SK-N-SH (cell line): ENCODE results near the gene CREB3. TPM values are rescaled to one million over a fixed set of nuclear protein-coding genes. Genes with fewer than 3 reads are reported as not detected.
A peak's percentile ranks its signal among the peaks of the same experiment; 100 is the strongest.

ENCODE experiments used
- CTCF ChIA-PET: fragments of 300-600, 350-600 bp; formaldehyde crosslinking; extraction: SDS; loops from one replicate; lab custom pipeline; 2021; lab: Yijun Ruan, JAX
- POLR2A ChIA-PET: fragments of 350-600 bp; sonication (Branson Sonifier 250); formaldehyde crosslinking; extraction: SDS; loops from one replicate; lab custom pipeline; 2020; ENCODE audit warnings: antibody characterized with exemption, inconsistent platforms; lab: Yijun Ruan, JAX
- DNase-seq: peaks from one replicate; pipeline ENCODE4 v3.0.0; 2012
- H2AFZ ChIP-seq: fragments of 200-600 bp; sonication (generic); 2 replicates; pipeline ENCODE4 v1.8.1; 2016; ENCODE audit warnings: antibody characterized with exemption, mild to moderate bottlenecking, low read depth
- H3F3A ChIP-seq: fragments of 200-600 bp; sonication (generic); replicated peaks from 2 replicates; pipeline ENCODE3; 2016; ENCODE audit warnings: antibody characterized with exemption, mild to moderate bottlenecking; ENCODE audit not compliant: insufficient read depth
- H3K27ac ChIP-seq, 2 experiments: fragments of 200-500 bp in 1 of 2; fragments of 200-600 bp in 1 of 2; sonication (Bioruptor generic) in 1 of 2; sonication (generic), shearing (Covaris generic) in 1 of 2; 2 replicates each; pipeline versions ENCODE4 v1.5.1 to v1.6.1; 2014 to 2016; ENCODE audit warnings: low read depth in 2 of 2, inconsistent platforms in 1 of 2, low read length in 1 of 2, mild to moderate bottlenecking in 1 of 2, mixed read lengths in 1 of 2
- H3K27me3 ChIP-seq: fragments of 200-600 bp; sonication (generic), shearing (Covaris generic); 2 replicates; pipeline ENCODE4 v1.6.1; 2016; ENCODE audit warnings: mixed run types; ENCODE audit not compliant: insufficient read depth
- H3K36me3 ChIP-seq, 2 experiments: fragments of 200-500 bp in 1 of 2; fragments of 200-600 bp in 1 of 2; sonication (Bioruptor generic) in 1 of 2; sonication (generic) in 1 of 2; replicated peaks in 1 of 2; 2 replicates each; pipeline versions ENCODE3 to v1.5.1; 2014 to 2016; ENCODE audit warnings: low read length in 1 of 2, mild to moderate bottlenecking in 1 of 2; ENCODE audit not compliant: insufficient read depth in 2 of 2, control insufficient read depth in 1 of 2
- H3K4me1 ChIP-seq, 2 experiments: fragments of 200-500 bp in 1 of 2; fragments of 200-600 bp in 1 of 2; sonication (Bioruptor generic) in 1 of 2; sonication (generic), shearing (Covaris generic) in 1 of 2; 2 replicates each; pipeline versions ENCODE4 v1.5.1 to v1.6.1; 2014 to 2016; ENCODE audit warnings: low read depth in 1 of 2, low read length in 1 of 2, mixed run types in 1 of 2; ENCODE audit not compliant: insufficient read depth in 2 of 2, control insufficient read depth in 1 of 2
- H3K4me2 ChIP-seq: fragments of 200-600 bp; sonication (generic), shearing (Covaris generic); 2 replicates; pipeline ENCODE4 v1.6.1; 2017; ENCODE audit warnings: mixed run types
- H3K4me3 ChIP-seq, 2 experiments: fragments of 200-500 bp in 1 of 2; fragments of 200-600 bp in 1 of 2; sonication (Bioruptor generic) in 1 of 2; sonication (generic), shearing (Covaris generic) in 1 of 2; 2 replicates each; pipeline versions ENCODE4 v1.5.1 to v1.8.1; 2014 to 2016; ENCODE audit warnings: low read depth in 2 of 2, inconsistent platforms in 1 of 2, low read length in 1 of 2, mild to moderate bottlenecking in 1 of 2, mixed read lengths in 1 of 2, moderate library complexity in 1 of 2
- H3K79me2 ChIP-seq: fragments of 200-600 bp; sonication (generic); 2 replicates; pipeline ENCODE4 v1.8.1; 2017; ENCODE audit warnings: mild to moderate bottlenecking; ENCODE audit not compliant: insufficient read depth
- H3K9ac ChIP-seq: fragments of 200-600 bp; sonication (generic); 2 replicates; pipeline ENCODE4 v1.6.1; 2017; ENCODE audit warnings: mixed run types
- H3K9me2 ChIP-seq: fragments of 200-600 bp; sonication (generic); 2 replicates; pipeline ENCODE4 v1.6.1; 2017; ENCODE audit warnings: mixed run types
- H3K9me3 ChIP-seq: fragments of 200-600 bp; sonication (generic); 2 replicates; pipeline ENCODE4 v1.6.1; 2017; ENCODE audit warnings: mixed run types, mild to moderate bottlenecking, moderate library complexity
- H4K20me1 ChIP-seq: fragments of 200-600 bp; sonication (generic); 2 replicates; pipeline ENCODE4 v1.6.1; 2017; ENCODE audit warnings: mild to moderate bottlenecking, mixed run types; ENCODE audit not compliant: insufficient read depth
- ELF1 ChIP-seq: IDR thresholded peaks from 2 replicates; pipeline ENCODE4 v1.4.0; 2012
- EZH2phosphoT487 ChIP-seq: fragments of 200-600 bp; sonication (generic); IDR thresholded peaks from 2 replicates; pipeline ENCODE4 v1.6.1; 2017; ENCODE audit warnings: low read depth, mixed run types, mild to moderate bottlenecking, antibody characterized with exemption, moderate library complexity, borderline replicate concordance
- FOSL2 ChIP-seq: IDR thresholded peaks from 2 replicates; pipeline ENCODE4 v1.4.0; 2012; ENCODE audit warnings: low read depth, mild to moderate bottlenecking, moderate library complexity, borderline replicate concordance
- FOXJ3 ChIP-seq: sonication (generic); formaldehyde crosslinking; IDR thresholded peaks from 2 replicates; pipeline ENCODE4 v1.5.1; 2020; ENCODE audit warnings: mild to moderate bottlenecking, missing genetic modification reagents
- GABPA ChIP-seq: IDR thresholded peaks from 2 replicates; pipeline ENCODE4 v1.4.0; 2012; ENCODE audit warnings: low read depth, mild to moderate bottlenecking
- MEF2A ChIP-seq: IDR thresholded peaks from 2 replicates; pipeline ENCODE4 v1.4.0; 2012; ENCODE audit warnings: low read depth, borderline replicate concordance
- MXI1 ChIP-seq: IDR thresholded peaks from 2 replicates; pipeline ENCODE4 v1.6.1; 2012; ENCODE audit warnings: mild to moderate bottlenecking, low read depth, low read length, improper control_type of control experiment
- NFIC ChIP-seq: IDR thresholded peaks from 2 replicates; pipeline ENCODE4 v1.4.0; 2012; ENCODE audit warnings: borderline replicate concordance
- NRF1 ChIP-seq: IDR thresholded peaks from 2 replicates; pipeline ENCODE4 v1.6.1; 2012; ENCODE audit warnings: low read depth, mild to moderate bottlenecking, low read length
- PBX3 ChIP-seq: IDR thresholded peaks from 2 replicates; pipeline ENCODE4; 2012
- POLR2AphosphoS5 ChIP-seq: IDR thresholded peaks from 2 replicates; pipeline ENCODE4 v1.6.1; 2012; ENCODE audit warnings: low read depth, low read length
- RAD21 ChIP-seq: IDR thresholded peaks from 2 replicates; pipeline ENCODE4 v1.6.1; 2012; ENCODE audit warnings: mild to moderate bottlenecking, low read length
- RFX5 ChIP-seq: IDR thresholded peaks from 2 replicates; pipeline ENCODE4 v1.6.1; 2012; ENCODE audit warnings: mild to moderate bottlenecking, improper control_type of control experiment, low read length
- RXRA ChIP-seq: IDR thresholded peaks from 2 replicates; pipeline ENCODE4 v1.4.0; 2012; ENCODE audit warnings: low read depth, mild to moderate bottlenecking, borderline replicate concordance
- SIN3A ChIP-seq: IDR thresholded peaks from 2 replicates; pipeline ENCODE4 v1.6.1; 2012; ENCODE audit warnings: low read depth, mild to moderate bottlenecking, low read length, moderate library complexity, borderline replicate concordance
- SMC3 ChIP-seq: IDR thresholded peaks from 2 replicates; pipeline ENCODE4 v1.6.1; 2012; ENCODE audit warnings: low read depth, low read length, improper control_type of control experiment
- YY1 ChIP-seq: IDR thresholded peaks from 2 replicates; pipeline ENCODE4 v1.4.0; 2012; ENCODE audit warnings: low read depth, mild to moderate bottlenecking
- WGBS: methylation state at CpG from one replicate; pipeline ENCODE4 v1.1.6; 2017; ENCODE audit warnings: low lambda C conversion rate; 5-methylcytosine and 5-hydroxymethylcytosine counted together
- polyA plus RNA-seq, 3 experiments: library from polyadenylated mRNA; depleted of rRNA; stranded (reverse); fragments of >200 nt; gene quantifications; 2 replicates each; pipeline ENCODE4 v1.2.3, GENCODE V29; 2012
- TF ChIP-seq, protein P1 (sequence below): IDR thresholded peaks from 2 replicates; pipeline ENCODE4 v1.4.0; 2012; ENCODE audit warnings: low read depth, borderline replicate concordance

The CREB3 gene
- polyA plus RNA-seq, 1 of the 3 experiments (the other 2 are of a cell fraction): 38.6 TPM

DNA sequence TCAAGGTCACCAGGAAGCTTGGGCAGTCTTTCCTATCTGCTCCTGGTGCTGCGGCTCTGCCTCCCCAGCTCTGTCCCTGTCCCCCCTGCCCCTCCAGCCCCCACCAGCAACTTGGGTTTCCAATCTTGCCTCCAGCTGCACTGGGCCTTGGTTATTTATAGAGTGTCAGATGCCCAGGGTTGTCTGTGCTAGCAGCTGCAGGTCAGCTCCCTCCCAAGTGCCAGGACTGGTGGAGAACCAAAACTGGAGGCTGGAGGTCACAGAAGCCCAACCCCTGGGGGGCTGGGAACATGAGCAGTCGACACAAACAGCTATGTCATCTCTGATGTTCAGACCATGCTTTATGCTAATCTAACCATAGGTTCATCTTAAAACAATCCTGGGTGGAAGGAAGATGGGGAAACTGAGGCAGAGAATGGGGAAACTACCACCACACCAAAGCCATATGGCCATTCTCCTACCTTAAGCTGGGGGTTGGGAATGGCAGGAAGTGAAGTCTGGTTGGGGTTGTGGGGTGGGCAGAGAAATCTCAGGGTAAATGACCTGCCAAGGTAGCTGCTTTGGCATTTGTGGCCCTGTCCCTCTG lies 44.4 kb upstream of the CREB3 start:
- H4K20me1 ChIP-seq: peaks cover 57% of the 10 kb centered on the region
- H3K9me2 ChIP-seq: no peaks in the 10 kb centered on the region
- H3K79me2 ChIP-seq: peaks cover 47% of the 10 kb centered on the region
- no peak for DNase-seq
- POLR2A ChIA-PET: no interaction called here
- H3K4me3 ChIP-seq: peak overlapping the region; percentile 62 to 73
- no peaks in the 10 kb centered on the region for H3K27me3 ChIP-seq
- H3F3A ChIP-seq: peaks cover 47% of the 10 kb centered on the region
- TF ChIP-seq NRF1: no peak
- no peak for TF ChIP-seq YY1
- TF ChIP-seq SIN3A: no peak
- no peak for TF ChIP-seq POLR2AphosphoS5
- TF ChIP-seq ELF1: no peak
- no peak for TF ChIP-seq NFIC
- no peak for TF ChIP-seq RFX5
- TF ChIP-seq RAD21: no peak
- TF ChIP-seq, protein P1, sequence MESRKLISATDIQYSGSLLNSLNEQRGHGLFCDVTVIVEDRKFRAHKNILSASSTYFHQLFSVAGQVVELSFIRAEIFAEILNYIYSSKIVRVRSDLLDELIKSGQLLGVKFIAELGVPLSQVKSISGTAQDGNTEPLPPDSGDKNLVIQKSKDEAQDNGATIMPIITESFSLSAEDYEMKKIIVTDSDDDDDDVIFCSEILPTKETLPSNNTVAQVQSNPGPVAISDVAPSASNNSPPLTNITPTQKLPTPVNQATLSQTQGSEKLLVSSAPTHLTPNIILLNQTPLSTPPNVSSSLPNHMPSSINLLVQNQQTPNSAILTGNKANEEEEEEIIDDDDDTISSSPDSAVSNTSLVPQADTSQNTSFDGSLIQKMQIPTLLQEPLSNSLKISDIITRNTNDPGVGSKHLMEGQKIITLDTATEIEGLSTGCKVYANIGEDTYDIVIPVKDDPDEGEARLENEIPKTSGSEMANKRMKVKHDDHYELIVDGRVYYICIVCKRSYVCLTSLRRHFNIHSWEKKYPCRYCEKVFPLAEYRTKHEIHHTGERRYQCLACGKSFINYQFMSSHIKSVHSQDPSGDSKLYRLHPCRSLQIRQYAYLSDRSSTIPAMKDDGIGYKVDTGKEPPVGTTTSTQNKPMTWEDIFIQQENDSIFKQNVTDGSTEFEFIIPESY: no peak
- TF ChIP-seq MXI1: no peak
- no peak for TF ChIP-seq GABPA
- no peak for TF ChIP-seq EZH2phosphoT487
- TF ChIP-seq RXRA: no peak
- no peak for TF ChIP-seq PBX3
- TF ChIP-seq SMC3: no peak
- TF ChIP-seq FOXJ3 (CRISPR knock-in tag): no peak
- TF ChIP-seq MEF2A: no peak
- no peak for TF ChIP-seq FOSL2
- TF ChIP-seq, all 33 proteins: peak for 0
- Histone ChIP-seq H3K9ac (peak overlapping the region; percentile 95; the same call in 1 of the 2 replicates), H3K4me2 (peak overlapping the region; percentile 91), H3K4me1 (peaks cover 19 to 34% of the 10 kb centered on the region in 2 experiments; a peak in 3 of 4 replicates), H3K36me3 (peaks cover 21 to 28% of the 10 kb centered on the region in 2 experiments), H3K9me3 (no peaks in the 10 kb centered on the region), H3K27ac (peak overlapping the region; percentile 41 to 96; a peak in 3 of 4 replicates), H2AFZ (no peak overlapping the region)
- WGBS: 93% methylated on average over 2 of the region's 2 CpGs
- CTCF ChIA-PET: interaction anchor here (0.7 to 2.3 kb wide), 9 partner anchors 9 to 103 kb away, joined by 3 to 26 read pairs (median 3); partner anchors contain the start of genes ARHGEF39, CCDC107 and RMRP
